Measurements from ENCODE around the gene NGF. TPM values are rescaled to one million over a fixed set of nuclear protein-coding genes. Genes with fewer than 3 reads are reported as not detected.
"Not testable (repeated sequence)": the region's sequence is repeated elsewhere in the genome, so short reads cannot be mapped to it uniquely, and the experiment has no call there.

The NGF gene
- total RNA-seq, 1 donor from 2014 or later, result 14.8 TPM

- H3K4me3 Mint-ChIP-seq (ENCODE audit: unreplicated experiment), result no peak overlapping the region
- H3K4me1 Mint-ChIP-seq (ENCODE audit: unreplicated experiment), result peaks cover under 1% of the 10 kb centered on the region
- no peak for TF ChIP-seq CTCF (IDR thresholded peaks at IDR 0.05)
These were observed 35.3 kb upstream of the NGF start for GRCh38 chr1:115373305-115373704.

GRCh38 chr1:115365738-115366137 lies 27.7 kb upstream of the NGF start:
- Mint-ChIP-seq H3K27me3 (ENCODE audit: unreplicated experiment) (no peaks in the 10 kb centered on the region), H3K4me1 (ENCODE audit: unreplicated experiment) (peaks cover 28% of the 10 kb centered on the region), H3K9me3 (ENCODE audit: unreplicated experiment) (no peaks in the 10 kb centered on the region), H3K4me3 (ENCODE audit: unreplicated experiment) (no peak overlapping the region), H3K27ac (ENCODE audit: unreplicated experiment) (peak overlapping the region; percentile 14), H3K36me3 (ENCODE audit: unreplicated experiment) (no peaks in the 10 kb centered on the region)
- no peak for TF ChIP-seq CTCF (IDR thresholded peaks at IDR 0.05)
- no peak for DNase-seq (ENCODE audit: extremely low spot score, unreplicated experiment)

More at GRCh38 chr1:115373305-115373704, 35.3 kb upstream of the NGF start:
- Mint-ChIP-seq H3K27ac (ENCODE audit: unreplicated experiment) (no peak overlapping the region), H3K27me3 (ENCODE audit: unreplicated experiment) (no peaks in the 10 kb centered on the region), H3K36me3 (ENCODE audit: unreplicated experiment) (no peaks in the 10 kb centered on the region), H3K9me3 (ENCODE audit: unreplicated experiment) (no peaks in the 10 kb centered on the region)
- DNase-seq (ENCODE audit: extremely low spot score, unreplicated experiment), result no peak

- H3K27ac Mint-ChIP-seq (ENCODE audit: unreplicated experiment), result peak overlapping the region; percentile 91
- H3K36me3 Mint-ChIP-seq (ENCODE audit: unreplicated experiment), result no peaks in the 10 kb centered on the region
These were observed 26.7 kb upstream of the NGF start for GRCh38 chr1:115364780-115365155.

GRCh38 chr1:115364046-115364779 lies 26.2 kb upstream of the NGF start:
- no peak overlapping the region for H3K4me3 Mint-ChIP-seq (ENCODE audit: unreplicated experiment)
- peaks cover 28% of the 10 kb centered on the region for H3K4me1 Mint-ChIP-seq (ENCODE audit: unreplicated experiment)
- no peaks in the 10 kb centered on the region for H3K27me3 Mint-ChIP-seq (ENCODE audit: unreplicated experiment)
- H3K36me3 Mint-ChIP-seq (ENCODE audit: unreplicated experiment), result no peaks in the 10 kb centered on the region
- DNase-seq (ENCODE audit: extremely low spot score, unreplicated experiment), result no peak
- TF ChIP-seq CTCF (IDR thresholded peaks at IDR 0.05), result peak; percentile 33
- no peaks in the 10 kb centered on the region for H3K9me3 Mint-ChIP-seq (ENCODE audit: unreplicated experiment)
- peak overlapping the region; percentile 91 for H3K27ac Mint-ChIP-seq (ENCODE audit: unreplicated experiment)

More at GRCh38 chr1:115364780-115365155, 26.7 kb upstream of the NGF start:
- Mint-ChIP-seq H3K27me3 (ENCODE audit: unreplicated experiment) (no peaks in the 10 kb centered on the region), H3K9me3 (ENCODE audit: unreplicated experiment) (no peaks in the 10 kb centered on the region), H3K4me3 (ENCODE audit: unreplicated experiment) (peak overlapping the region; percentile 10), H3K4me1 (ENCODE audit: unreplicated experiment) (peaks cover 28% of the 10 kb centered on the region)
- DNase-seq (ENCODE audit: extremely low spot score, unreplicated experiment), result no peak
- TF ChIP-seq CTCF (IDR thresholded peaks at IDR 0.05), result no peak

- no peak for TF ChIP-seq CTCF (IDR thresholded peaks at IDR 0.05)
- H3K27ac Mint-ChIP-seq (ENCODE audit: unreplicated experiment), result no peak overlapping the region
- H3K36me3 Mint-ChIP-seq (ENCODE audit: unreplicated experiment), result no peaks in the 10 kb centered on the region
- H3K9me3 Mint-ChIP-seq (ENCODE audit: unreplicated experiment), result no peaks in the 10 kb centered on the region
- no peak for DNase-seq (ENCODE audit: extremely low spot score, unreplicated experiment)
- H3K4me1 Mint-ChIP-seq (ENCODE audit: unreplicated experiment), result peaks cover 28% of the 10 kb centered on the region
- H3K27me3 Mint-ChIP-seq (ENCODE audit: unreplicated experiment), result no peaks in the 10 kb centered on the region
- no peak overlapping the region for H3K4me3 Mint-ChIP-seq (ENCODE audit: unreplicated experiment)
These were observed 25.1 kb upstream of the NGF start for GRCh38 chr1:115363171-115363570.

- not testable (repeated sequence) for H3K27me3 Mint-ChIP-seq (ENCODE audit: unreplicated experiment); H3K9me3 Mint-ChIP-seq (ENCODE audit: unreplicated experiment); H3K36me3 Mint-ChIP-seq (ENCODE audit: unreplicated experiment); H3K27ac Mint-ChIP-seq (ENCODE audit: unreplicated experiment); H3K4me3 Mint-ChIP-seq (ENCODE audit: unreplicated experiment); DNase-seq (ENCODE audit: extremely low spot score, unreplicated experiment)
- H3K4me1 Mint-ChIP-seq (ENCODE audit: unreplicated experiment), result peaks cover 26% of the 10 kb centered on the region
These were observed 22.6 kb upstream of the NGF start for GRCh38 chr1:115360505-115361129.

GRCh38 chr1:115359787-115360452 lies 21.9 kb upstream of the NGF start:
- not testable (repeated sequence) for H3K4me3 Mint-ChIP-seq (ENCODE audit: unreplicated experiment); H3K27me3 Mint-ChIP-seq (ENCODE audit: unreplicated experiment); H3K27ac Mint-ChIP-seq (ENCODE audit: unreplicated experiment); H3K36me3 Mint-ChIP-seq (ENCODE audit: unreplicated experiment); DNase-seq (ENCODE audit: extremely low spot score, unreplicated experiment); H3K9me3 Mint-ChIP-seq (ENCODE audit: unreplicated experiment)
- H3K4me1 Mint-ChIP-seq (ENCODE audit: unreplicated experiment), result peaks cover 20% of the 10 kb centered on the region
